Activated T-cell treated with anti-CD3 and anti-CD28 coated beads for 48 hours (primary cell): ENCODE results near the gene MALRD1.

Experiments used
- DNase-seq: peaks from one replicate; pipeline ENCODE4 v3.0.0-alpha.2; 2020; ENCODE audit warnings: low read depth

MALRD1 gene

GRCh38 chr10:19782430-19783089, 734.0 kb downstream of the MALRD1 start:
- DNase-seq = no peak

- no peak for DNase-seq
Observed at GRCh38 chr10:19783721-19784120, 735.1 kb downstream of the MALRD1 start.
